HG02610 (cell line): ENCODE data around the gene PUS1.
"Not testable (repeated sequence)": the region's sequence is repeated elsewhere in the genome, so short reads cannot be mapped to it uniquely, and the experiment has no call there.

Experiments
- ATAC-seq: cut with Tn5 transposase; IDR thresholded peaks from one replicate; pipeline ENCODE4 v1.9.1; 2021; ENCODE audit warnings: mild to moderate bottlenecking, moderate library complexity; ENCODE audit not compliant: unreplicated experiment

Gene PUS1

GRCh38 chr12:131928711-131929580, at the start of gene PUS1:
Gene PUS1 (plus strand): TSS chr12:131929276. CDS start chr12:131929723, 447 bp downstream.
- ATAC-seq, result peak; percentile 57

GRCh38 chr12:131882804-131883520, 46.1 kb upstream of the PUS1 start:
- ATAC-seq, result no peak

GRCh38 chr12:131883521-131883900, 45.6 kb upstream of the PUS1 start:
- no peak for ATAC-seq

GRCh38 chr12:131885076-131885475, 44.0 kb upstream of the PUS1 start:
- ATAC-seq, result not testable (repeated sequence)

- no peak for ATAC-seq
Observed at GRCh38 chr12:131885543-131886057, 43.5 kb upstream of the PUS1 start.

- ATAC-seq, result not testable (repeated sequence)
Observed at GRCh38 chr12:131891722-131892121, 37.4 kb upstream of the PUS1 start.

GRCh38 chr12:131892711-131893604, 36.1 kb upstream of the PUS1 start:
- no peak for ATAC-seq

GRCh38 chr12:131893605-131894312, 35.3 kb upstream of the PUS1 start:
- no peak for ATAC-seq

- ATAC-seq, result peak; percentile 80
Observed at GRCh38 chr12:131894313-131894860, 34.7 kb upstream of the PUS1 start, which contains the start of gene ULK1. Gene ULK1 (plus strand): TSS chr12:131894622. CDS start chr12:131895002, 380 bp downstream.

GRCh38 chr12:131894981-131895639, 34.0 kb upstream of the PUS1 start:
- ATAC-seq, result no peak

- ATAC-seq, result no peak
Observed at GRCh38 chr12:131895640-131896079, 33.4 kb upstream of the PUS1 start.

- ATAC-seq, result peak; percentile 48
Observed at GRCh38 chr12:131896080-131896810, 32.8 kb upstream of the PUS1 start.

GRCh38 chr12:131896811-131897270, 32.2 kb upstream of the PUS1 start:
- no peak for ATAC-seq

- no peak for ATAC-seq
Observed at GRCh38 chr12:131897276-131897675, 31.8 kb upstream of the PUS1 start.

GRCh38 chr12:131897875-131898274, 31.2 kb upstream of the PUS1 start:
- ATAC-seq, result no peak

GRCh38 chr12:131900397-131900796, 28.7 kb upstream of the PUS1 start:
- no peak for ATAC-seq

- ATAC-seq, result no peak
Observed at GRCh38 chr12:131901431-131902331, 27.4 kb upstream of the PUS1 start.
